Activated T-helper 1 cell treated with anti-CD3 and anti-CD28 coated beads, Interleukin-12 subunit alpha, Interleukin-12 subunit beta, Interleukin-2, Interleukin-4 antibody, amounts not matched to agents 30 ng/mL and 10 ng/mL and 1 ng/mL, durations not matched to agents 14 hours and 24 hours and 36 hours (primary cell): ENCODE results near the gene STEAP3. TPM values are rescaled to one million over a fixed set of nuclear protein-coding genes. Genes with fewer than 3 reads are reported as not detected.

ENCODE experiments used
- DNase-seq: peaks from one replicate; pipeline ENCODE4 v3.0.0; 2021; ENCODE audit warnings: low spot score
- H3K27ac Mint-ChIP-seq: one replicate; pipeline ENCODE4 v1.8.0; 2021; ENCODE audit warnings: mild to moderate bottlenecking, mixed read lengths
- H3K27me3 Mint-ChIP-seq: one replicate; pipeline ENCODE4 v1.8.0; 2022; ENCODE audit warnings: mild to moderate bottlenecking, moderate library complexity, mixed read lengths; ENCODE audit not compliant: insufficient read depth
- H3K36me3 Mint-ChIP-seq: one replicate; pipeline ENCODE4 v1.8.0; 2021; ENCODE audit warnings: low read depth, mixed read lengths
- H3K4me1 Mint-ChIP-seq: one replicate; pipeline ENCODE4 v1.8.0; 2021; ENCODE audit warnings: low read depth, mixed read lengths
- H3K4me3 Mint-ChIP-seq: one replicate; pipeline ENCODE4 v1.8.0; 2021; ENCODE audit warnings: mild to moderate bottlenecking, moderate library complexity, mixed read lengths
- H3K9me3 Mint-ChIP-seq: one replicate; pipeline ENCODE4 v1.8.0; 2021; ENCODE audit warnings: mixed read lengths
- intact Hi-C: fragments of 100-400 bp; cut with micrococcal nuclease; formaldehyde crosslinking; loops from one replicate; pipeline ENCODE4 v1.15.1; 2024
- total RNA-seq: library from RNA; stranded (reverse); gene quantifications from 2 replicates; pipeline ENCODE4 v1.2.3, GENCODE V29; 2022

The STEAP3 gene
- total RNA-seq, 1 donor from 2014 or later: 0.13 TPM

GRCh38 chr2:119184512-119184911, 39.1 kb upstream of the STEAP3 start:
- no peak overlapping the region for H3K27ac Mint-ChIP-seq
- intact Hi-C loops: no loop called here

DNA sequence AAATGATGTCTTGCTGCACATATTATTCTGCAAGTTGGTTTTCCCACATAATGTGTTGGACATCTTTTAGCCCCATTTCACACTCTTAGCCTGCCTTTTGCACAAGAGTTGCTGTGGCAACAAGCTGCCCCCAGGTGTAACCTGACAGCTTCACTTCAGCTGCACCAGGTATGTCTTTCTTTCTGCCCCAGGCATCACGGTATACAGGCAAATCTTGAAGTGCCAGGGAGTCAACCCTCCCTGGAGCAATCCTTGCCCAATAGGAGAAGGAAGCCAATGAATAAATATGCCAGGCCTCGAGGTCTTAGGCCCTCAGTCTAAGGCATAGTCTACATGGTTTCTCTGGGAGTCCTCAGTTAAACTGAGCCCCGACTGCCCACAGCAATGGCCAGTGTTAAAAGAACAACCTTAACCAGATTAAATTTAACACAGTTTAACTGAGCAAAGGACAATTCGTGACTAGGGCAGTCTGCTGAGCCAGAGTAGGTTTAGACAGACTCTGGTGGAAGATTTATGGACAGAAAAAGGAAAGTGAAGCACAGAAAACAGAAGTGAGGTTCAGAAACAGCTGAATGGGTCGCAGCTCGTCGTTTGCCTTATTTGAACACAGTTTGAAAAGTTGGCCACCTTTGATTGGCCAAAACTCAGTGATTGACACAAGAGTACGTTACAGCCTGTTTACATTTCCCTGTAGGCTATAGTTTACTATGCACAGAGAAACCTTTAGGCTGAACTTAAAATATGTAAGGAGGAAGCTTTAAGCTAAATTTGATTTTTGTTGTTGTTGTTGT, 33.1 kb upstream of the STEAP3 start:
- no peak overlapping the region for H3K27ac Mint-ChIP-seq
- no peak for DNase-seq
- no peaks in the 10 kb centered on the region for H3K9me3 Mint-ChIP-seq
- intact Hi-C loops: no loop called here
- no peaks in the 10 kb centered on the region for H3K4me1 Mint-ChIP-seq
- no peaks in the 10 kb centered on the region for H3K36me3 Mint-ChIP-seq
- H3K27me3 Mint-ChIP-seq: peaks cover 5% of the 10 kb centered on the region
- H3K4me3 Mint-ChIP-seq: no peak overlapping the region

More at GRCh38 chr2:119184512-119184911, 39.1 kb upstream of the STEAP3 start:
- Mint-ChIP-seq H3K4me3 (no peak overlapping the region), H3K9me3 (no peaks in the 10 kb centered on the region), H3K36me3 (no peaks in the 10 kb centered on the region), H3K4me1 (no peaks in the 10 kb centered on the region), H3K27me3 (no peaks in the 10 kb centered on the region)
- no peak for DNase-seq

DNA sequence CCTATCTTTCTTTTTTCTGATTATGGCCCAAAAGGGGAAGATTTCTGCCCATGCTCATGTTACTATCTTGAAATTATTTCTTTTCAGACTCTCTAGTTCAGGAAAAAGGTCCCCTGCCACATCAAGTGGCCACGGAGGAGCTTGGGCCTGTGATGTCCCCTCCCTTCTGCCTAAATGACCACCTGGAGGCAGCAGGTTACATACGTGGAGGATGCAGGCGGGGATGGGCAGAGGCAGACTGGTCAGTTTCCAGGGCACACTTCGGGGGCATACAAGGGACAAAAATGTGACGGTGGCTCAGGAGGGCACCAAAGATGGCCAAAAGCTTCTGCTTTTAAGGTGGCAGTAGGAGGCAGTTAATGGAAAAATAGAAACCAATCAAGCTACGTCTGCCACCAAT, 30.7 kb upstream of the STEAP3 start:
- H3K27me3 Mint-ChIP-seq: peaks cover 9% of the 10 kb centered on the region
- no peak overlapping the region for H3K4me3 Mint-ChIP-seq
- H3K9me3 Mint-ChIP-seq: no peaks in the 10 kb centered on the region
- intact Hi-C loops: no loop called here
- H3K4me1 Mint-ChIP-seq: no peaks in the 10 kb centered on the region
- no peak for DNase-seq
- no peak overlapping the region for H3K27ac Mint-ChIP-seq
- no peaks in the 10 kb centered on the region for H3K36me3 Mint-ChIP-seq

DNA sequence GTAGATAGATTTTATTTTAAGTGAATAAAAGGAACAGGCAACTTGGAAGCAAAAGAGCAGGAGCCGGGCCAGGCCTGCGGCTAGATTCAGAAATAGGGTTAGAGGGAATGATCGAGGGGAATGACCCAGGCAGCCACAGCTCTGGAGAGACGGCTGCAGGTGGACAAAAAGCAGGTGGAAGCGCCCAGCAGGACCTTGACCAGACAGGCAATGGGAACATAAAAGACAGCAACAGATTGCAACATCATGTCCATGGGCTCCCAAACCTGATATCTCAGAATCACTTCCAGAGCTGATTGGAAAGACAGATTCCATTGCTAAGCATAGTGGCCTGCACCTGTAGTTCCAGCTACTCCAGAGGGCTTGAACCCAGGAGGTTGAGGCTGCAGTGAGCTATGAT, 28.6 kb upstream of the STEAP3 start:
- H3K4me1 Mint-ChIP-seq: no peaks in the 10 kb centered on the region
- no peak overlapping the region for H3K4me3 Mint-ChIP-seq
- H3K9me3 Mint-ChIP-seq: no peaks in the 10 kb centered on the region
- intact Hi-C loops: no loop called here
- no peak overlapping the region for H3K27ac Mint-ChIP-seq
- no peak for DNase-seq
- H3K27me3 Mint-ChIP-seq: peaks cover 9% of the 10 kb centered on the region
- no peaks in the 10 kb centered on the region for H3K36me3 Mint-ChIP-seq

- Mint-ChIP-seq H3K27me3 (peaks cover 7% of the 10 kb centered on the region), H3K36me3 (no peaks in the 10 kb centered on the region), H3K27ac (no peak overlapping the region), H3K9me3 (no peaks in the 10 kb centered on the region), H3K4me1 (no peaks in the 10 kb centered on the region), H3K4me3 (no peak overlapping the region)
- intact Hi-C loops: no loop called here
- no peak for DNase-seq
These were observed 27.7 kb upstream of the STEAP3 start for GRCh38 chr2:119195887-119196286.

DNA sequence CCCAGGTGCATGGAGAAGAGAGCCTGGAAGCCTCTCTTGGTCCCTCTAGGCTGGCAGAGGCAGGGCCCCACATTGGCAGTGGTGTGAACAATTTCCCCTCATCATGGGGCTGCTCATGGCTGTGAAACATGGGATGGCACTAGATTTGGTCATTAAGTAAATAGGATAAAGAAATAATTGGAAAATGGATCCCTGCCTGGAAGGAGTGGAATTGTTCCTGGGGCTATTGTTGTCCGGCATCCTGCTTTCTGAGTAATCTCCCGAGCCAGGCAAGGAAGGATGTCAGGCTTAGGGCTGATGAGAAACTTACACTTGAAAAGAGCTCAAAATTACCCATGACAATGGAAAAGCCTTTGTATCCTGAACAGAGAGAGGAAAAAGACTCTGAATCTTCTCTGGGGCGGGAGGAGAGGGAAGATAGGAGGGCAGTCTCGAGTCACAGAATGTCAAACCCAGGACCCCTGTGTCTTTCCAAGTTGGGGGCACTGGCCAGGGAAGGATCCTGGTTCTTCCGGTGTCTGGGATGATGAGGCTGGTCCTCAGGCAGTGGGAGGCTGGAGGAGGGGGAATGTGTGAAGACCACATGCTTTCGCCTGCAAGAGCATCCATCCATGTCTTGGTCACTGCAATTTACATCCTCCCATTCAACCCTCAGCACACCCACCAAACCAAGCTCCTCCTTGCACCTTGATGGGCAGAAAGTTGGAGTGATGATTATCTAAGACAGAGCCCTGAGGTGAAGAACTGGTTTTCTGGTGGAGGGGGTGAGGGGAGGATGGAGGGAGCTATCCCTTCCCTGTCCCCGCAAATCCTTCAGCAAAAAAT, 27.1 kb upstream of the STEAP3 start:
- H3K4me1 Mint-ChIP-seq: no peaks in the 10 kb centered on the region
- H3K4me3 Mint-ChIP-seq: no peak overlapping the region
- DNase-seq: no peak
- no peak overlapping the region for H3K27ac Mint-ChIP-seq
- no peaks in the 10 kb centered on the region for H3K9me3 Mint-ChIP-seq
- no peaks in the 10 kb centered on the region for H3K36me3 Mint-ChIP-seq
- peaks cover 7% of the 10 kb centered on the region for H3K27me3 Mint-ChIP-seq
- intact Hi-C loops: no loop called here

- no peak overlapping the region for H3K27ac Mint-ChIP-seq
- H3K9me3 Mint-ChIP-seq: no peaks in the 10 kb centered on the region
- no peak overlapping the region for H3K4me3 Mint-ChIP-seq
- DNase-seq: no peak
- no peaks in the 10 kb centered on the region for H3K4me1 Mint-ChIP-seq
- no peaks in the 10 kb centered on the region for H3K36me3 Mint-ChIP-seq
- peaks cover 9% of the 10 kb centered on the region for H3K27me3 Mint-ChIP-seq
- intact Hi-C loops: no loop called here
These were observed 26.6 kb upstream of the STEAP3 start for GRCh38 chr2:119197126-119197405.

DNA sequence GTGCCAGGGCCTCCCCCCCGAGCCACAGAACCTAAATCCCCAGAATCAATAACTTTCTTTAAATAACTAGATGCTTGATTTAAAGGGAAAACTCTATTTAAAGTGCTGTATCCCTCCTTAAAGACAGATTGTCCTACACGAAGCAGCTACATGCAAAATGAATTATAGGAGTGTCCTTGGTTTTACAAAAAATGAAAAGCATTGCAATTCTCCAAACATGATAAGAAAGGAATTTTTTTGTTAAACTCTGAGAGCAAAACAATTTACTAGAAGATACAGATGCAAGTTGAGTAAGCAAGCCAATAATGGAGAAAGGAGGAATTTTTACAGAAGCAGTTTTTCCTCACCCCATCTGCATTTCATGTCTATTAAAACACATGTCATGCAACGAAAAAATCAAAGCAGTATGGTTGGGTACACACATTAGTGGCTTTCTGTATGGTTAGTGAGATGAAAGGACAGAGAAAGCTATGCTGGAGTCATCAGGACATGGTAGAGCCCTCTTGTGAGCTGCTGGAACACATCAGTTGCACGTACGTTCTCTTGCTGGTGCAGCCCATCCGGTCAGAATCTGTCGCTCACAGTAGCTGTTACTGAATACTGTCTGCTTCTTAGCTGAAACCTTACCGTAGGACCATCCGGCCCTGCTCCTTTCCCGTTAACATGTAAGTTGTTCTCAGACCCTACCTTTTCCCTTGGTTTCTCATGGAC, 25.9 kb upstream of the STEAP3 start:
- no peak for DNase-seq
- Mint-ChIP-seq H3K4me1 (no peaks in the 10 kb centered on the region), H3K4me3 (no peak overlapping the region), H3K36me3 (no peaks in the 10 kb centered on the region), H3K9me3 (no peaks in the 10 kb centered on the region), H3K27ac (no peak overlapping the region), H3K27me3 (peaks cover 9% of the 10 kb centered on the region)
- intact Hi-C loops: no loop called here

- Mint-ChIP-seq H3K36me3 (no peaks in the 10 kb centered on the region), H3K27ac (no peak overlapping the region), H3K9me3 (no peaks in the 10 kb centered on the region), H3K27me3 (peaks cover 7% of the 10 kb centered on the region), H3K4me3 (no peak overlapping the region), H3K4me1 (no peaks in the 10 kb centered on the region)
- DNase-seq: no peak
- intact Hi-C loops: no loop called here
These were observed 25.3 kb upstream of the STEAP3 start for GRCh38 chr2:119198240-119198840.

DNA sequence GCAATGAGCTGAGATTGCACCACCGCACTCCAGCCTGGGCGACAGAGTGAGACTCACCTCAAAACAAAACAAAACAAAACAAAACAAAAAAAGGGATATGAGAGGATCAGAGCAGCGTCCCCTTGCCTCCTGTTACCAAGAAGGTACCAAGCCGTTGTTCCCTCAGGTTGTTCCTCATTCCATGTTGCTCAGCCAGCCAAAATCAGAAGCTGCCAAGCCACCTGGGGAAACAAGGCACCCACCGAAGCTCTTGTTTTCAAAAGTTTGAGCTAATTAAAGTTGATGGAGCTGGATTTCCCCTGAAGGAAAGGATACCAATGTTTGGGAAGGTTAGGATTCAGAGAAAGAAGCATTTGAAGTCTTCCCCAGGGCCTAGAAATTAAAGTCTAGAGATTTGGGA, 21.8 kb upstream of the STEAP3 start:
- Mint-ChIP-seq H3K4me1 (no peaks in the 10 kb centered on the region), H3K9me3 (no peaks in the 10 kb centered on the region), H3K4me3 (no peak overlapping the region), H3K36me3 (no peaks in the 10 kb centered on the region), H3K27me3 (peaks cover 2% of the 10 kb centered on the region), H3K27ac (no peak overlapping the region)
- no peak for DNase-seq
- intact Hi-C loops: no loop called here

- H3K4me3 Mint-ChIP-seq: no peak overlapping the region
These were observed 20.9 kb upstream of the STEAP3 start for GRCh38 chr2:119202610-119203310.

DNA sequence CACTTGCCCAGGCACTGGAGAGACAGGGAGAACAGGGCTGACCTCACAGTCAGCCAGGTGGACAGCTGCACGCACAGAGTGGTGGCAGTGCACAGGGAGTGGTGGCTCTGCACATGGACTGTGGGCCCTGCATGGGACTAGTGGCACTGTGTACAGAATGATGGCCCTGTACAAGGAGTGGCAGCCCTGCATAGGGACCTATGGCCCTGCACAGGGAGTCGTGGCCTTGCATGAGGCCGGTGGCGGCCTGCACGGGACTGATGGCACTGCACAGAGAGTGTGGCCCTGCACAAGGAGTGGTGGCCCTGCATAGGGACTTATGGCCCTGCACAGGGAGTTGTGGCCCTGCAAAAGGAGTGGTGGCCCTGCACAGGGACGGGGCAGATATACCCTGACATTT, 19.1 kb upstream of the STEAP3 start:
- Mint-ChIP-seq H3K4me1 (no peaks in the 10 kb centered on the region), H3K36me3 (no peaks in the 10 kb centered on the region), H3K27me3 (peaks cover 2% of the 10 kb centered on the region), H3K4me3 (no peak overlapping the region), H3K9me3 (no peaks in the 10 kb centered on the region), H3K27ac (no peak overlapping the region)
- intact Hi-C loops: no loop called here
- no peak for DNase-seq

More at GRCh38 chr2:119202610-119203310, 20.9 kb upstream of the STEAP3 start:
- H3K4me1 Mint-ChIP-seq: no peaks in the 10 kb centered on the region
- H3K27ac Mint-ChIP-seq: no peak overlapping the region
- intact Hi-C loops: no loop called here
- H3K27me3 Mint-ChIP-seq: peaks cover 2% of the 10 kb centered on the region
- no peaks in the 10 kb centered on the region for H3K36me3 Mint-ChIP-seq
- DNase-seq: no peak
- H3K9me3 Mint-ChIP-seq: no peaks in the 10 kb centered on the region
